Mesothelial cell of epicardium (in vitro differentiated cells): ENCODE measurements around the gene SNTB2. TPM values are rescaled to one million over a fixed set of nuclear protein-coding genes. Genes with fewer than 3 reads are reported as not detected.

Experiments used
- DNase-seq, 2 experiments: peaks; one replicate each; pipeline ENCODE4 v3.0.0; 2021; ENCODE audit warnings: low spot score in 2 of 2; ENCODE audit not compliant: unreplicated experiment in 2 of 2
- H3K27ac Mint-ChIP-seq: 2 replicates; pipeline ENCODE4 v1.8.0; 2021; ENCODE audit warnings: mixed read lengths
- H3K27me3 Mint-ChIP-seq: 2 replicates; pipeline ENCODE4 v1.8.0; 2021; ENCODE audit warnings: low read depth, mixed read lengths
- H3K36me3 Mint-ChIP-seq: 2 replicates; pipeline ENCODE4 v1.8.0; 2021; ENCODE audit warnings: mixed read lengths
- H3K4me1 Mint-ChIP-seq: 2 replicates; pipeline ENCODE4 v1.8.0; 2021; ENCODE audit warnings: mixed read lengths
- H3K4me3 Mint-ChIP-seq: 2 replicates; pipeline ENCODE4 v1.8.0; 2021; ENCODE audit warnings: mild to moderate bottlenecking, moderate library complexity, mixed read lengths
- H3K9me3 Mint-ChIP-seq: 2 replicates; pipeline ENCODE4 v1.8.0; 2021; ENCODE audit warnings: mixed read lengths
- CTCF ChIP-seq: fragments of 200-600 bp; sonication (generic); IDR thresholded peaks from one replicate; pipeline ENCODE4 v1.5.0; 2021; ENCODE audit warnings: antibody characterized with exemption; ENCODE audit not compliant: unreplicated experiment
- total RNA-seq: library from RNA; stranded (reverse); gene quantifications from 3 replicates; pipeline ENCODE4 v1.2.1, GENCODE V29; 2021

SNTB2 gene
- total RNA-seq, 1 donor from 2014 or later: 26.7 TPM

- Mint-ChIP-seq H3K4me3 (no peak overlapping the region), H3K9me3 (no peaks in the 10 kb centered on the region), H3K36me3 (peaks cover 4% of the 10 kb centered on the region), H3K27me3 (no peaks in the 10 kb centered on the region), H3K4me1 (peaks cover 23% of the 10 kb centered on the region), H3K27ac (no peak overlapping the region)
- TF ChIP-seq CTCF: no peak
- no peak for DNase-seq
Observed at GRCh38 chr16:69194488-69194887, 7.5 kb downstream of the SNTB2 start.

GRCh38 chr16:69195369-69196029 is 8.5 kb downstream of the SNTB2 start:
- Mint-ChIP-seq H3K36me3 (peaks cover 4% of the 10 kb centered on the region), H3K27me3 (no peaks in the 10 kb centered on the region), H3K9me3 (no peaks in the 10 kb centered on the region), H3K27ac (no peak overlapping the region), H3K4me3 (no peak overlapping the region), H3K4me1 (peaks cover 23% of the 10 kb centered on the region)
- no peak for TF ChIP-seq CTCF
- no peak for DNase-seq

DNA sequence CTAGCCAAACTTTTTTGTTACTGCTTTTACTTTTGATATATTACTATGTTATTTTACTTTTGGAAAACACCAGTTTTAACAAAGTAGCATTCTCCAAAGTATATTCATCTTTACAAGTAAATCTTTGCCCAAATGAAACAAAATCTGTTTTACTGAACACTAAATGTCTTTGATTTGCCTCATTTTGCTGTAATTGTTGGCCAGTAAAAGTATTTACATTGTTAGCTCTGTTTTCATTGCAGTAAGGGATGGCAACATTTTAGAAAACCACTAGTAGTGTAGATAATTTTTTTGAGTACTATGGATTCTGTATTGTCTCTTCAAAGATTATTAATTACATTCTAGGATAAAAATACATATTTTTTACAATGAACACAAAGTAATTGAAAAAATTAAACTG is 10.6 kb downstream of the SNTB2 start:
- no peaks in the 10 kb centered on the region for H3K27me3 Mint-ChIP-seq
- H3K27ac Mint-ChIP-seq: no peak overlapping the region
- no peak for TF ChIP-seq CTCF
- no peak for DNase-seq
- no peaks in the 10 kb centered on the region for H3K36me3 Mint-ChIP-seq
- peaks cover 25% of the 10 kb centered on the region for H3K4me1 Mint-ChIP-seq
- no peak overlapping the region for H3K4me3 Mint-ChIP-seq
- no peaks in the 10 kb centered on the region for H3K9me3 Mint-ChIP-seq

GRCh38 chr16:69199382-69199781 is 12.4 kb downstream of the SNTB2 start:
- no peaks in the 10 kb centered on the region for H3K9me3 Mint-ChIP-seq
- no peak overlapping the region for H3K4me3 Mint-ChIP-seq
- no peak for TF ChIP-seq CTCF
- H3K27me3 Mint-ChIP-seq: no peaks in the 10 kb centered on the region
- DNase-seq: no peak
- no peak overlapping the region for H3K27ac Mint-ChIP-seq
- peaks cover 24% of the 10 kb centered on the region for H3K4me1 Mint-ChIP-seq
- no peaks in the 10 kb centered on the region for H3K36me3 Mint-ChIP-seq

GRCh38 chr16:69201291-69201690 is 14.3 kb downstream of the SNTB2 start:
- Mint-ChIP-seq H3K36me3 (no peaks in the 10 kb centered on the region), H3K27ac (no peak overlapping the region), H3K27me3 (no peaks in the 10 kb centered on the region), H3K9me3 (no peaks in the 10 kb centered on the region), H3K4me1 (peaks cover 26% of the 10 kb centered on the region), H3K4me3 (no peak overlapping the region)
- TF ChIP-seq CTCF: no peak
- DNase-seq: no peak

DNA sequence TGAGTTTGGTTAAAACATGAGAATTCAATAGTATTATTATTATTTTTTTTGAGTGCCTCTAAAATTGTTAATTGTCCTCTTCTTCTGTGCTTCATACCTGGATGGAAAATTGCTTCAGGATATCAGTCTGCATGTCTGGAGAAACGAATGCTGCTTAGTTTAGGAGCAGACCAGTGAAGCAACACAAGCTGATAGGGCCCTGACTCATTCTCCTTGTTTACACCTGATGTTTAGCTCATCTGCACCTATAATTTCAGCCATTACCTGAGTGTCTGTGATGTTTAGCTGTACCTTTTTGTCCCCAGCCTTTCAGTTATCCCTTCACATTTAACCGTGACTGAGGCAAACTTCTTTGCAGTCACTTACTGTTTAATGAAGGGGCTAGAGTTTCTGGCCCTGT is 14.8 kb downstream of the SNTB2 start:
- Mint-ChIP-seq H3K36me3 (no peaks in the 10 kb centered on the region), H3K27ac (peak overlapping the region; percentile 78), H3K4me1 (peaks cover 24% of the 10 kb centered on the region), H3K27me3 (no peaks in the 10 kb centered on the region), H3K9me3 (no peaks in the 10 kb centered on the region), H3K4me3 (no peak overlapping the region)
- DNase-seq: no peak
- no peak for TF ChIP-seq CTCF
